ENCODE data around the gene SLC35A1.

The SLC35A1 gene

GRCh38 chr6:87436435-87436834 is 36.3 kb upstream of the SLC35A1 start:
- Histone ChIP-seq H3K36me3 (ENCODE audit: low read depth) (no peaks in the 10 kb centered on the region), H3K4me3 (ENCODE audit: severe bottlenecking) (no peak overlapping the region), H3K9me3 (ENCODE audit: severe bottlenecking) (no peaks in the 10 kb centered on the region), H3K27ac (ENCODE audit: poor library complexity, severe bottlenecking) (no peak overlapping the region), H3K27me3 (ENCODE audit: insufficient read depth, poor library complexity, severe bottlenecking) (no peaks in the 10 kb centered on the region), H3K4me1 (ENCODE audit: insufficient read depth, poor library complexity, severe bottlenecking) (no peaks in the 10 kb centered on the region)
- no peak for DNase-seq (ENCODE audit: low spot score)
- peak; percentile 73 for ATAC-seq (ENCODE audit: low read depth)
- no peak for TF ChIP-seq CTCF (IDR thresholded peaks at IDR 0.05; ENCODE audit: poor library complexity, severe bottlenecking)

- TF ChIP-seq CTCF (IDR thresholded peaks at IDR 0.05; ENCODE audit: poor library complexity, severe bottlenecking) = no peak
- Histone ChIP-seq H3K9me3 (ENCODE audit: severe bottlenecking) (no peaks in the 10 kb centered on the region), H3K27ac (ENCODE audit: poor library complexity, severe bottlenecking) (no peak overlapping the region), H3K27me3 (ENCODE audit: insufficient read depth, poor library complexity, severe bottlenecking) (no peaks in the 10 kb centered on the region), H3K4me3 (ENCODE audit: severe bottlenecking) (no peak overlapping the region), H3K4me1 (ENCODE audit: insufficient read depth, poor library complexity, severe bottlenecking) (no peaks in the 10 kb centered on the region), H3K36me3 (ENCODE audit: low read depth) (no peaks in the 10 kb centered on the region)
- DNase-seq (ENCODE audit: low spot score) (no peak), ATAC-seq (ENCODE audit: low read depth) (no peak)
Observed at GRCh38 chr6:87441711-87442110, 31.1 kb upstream of the SLC35A1 start.

GRCh38 chr6:87444362-87444761 is 28.4 kb upstream of the SLC35A1 start:
- Histone ChIP-seq H3K4me3 (ENCODE audit: severe bottlenecking) (no peak overlapping the region), H3K27me3 (ENCODE audit: insufficient read depth, poor library complexity, severe bottlenecking) (no peaks in the 10 kb centered on the region), H3K4me1 (ENCODE audit: insufficient read depth, poor library complexity, severe bottlenecking) (no peaks in the 10 kb centered on the region), H3K9me3 (ENCODE audit: severe bottlenecking) (no peaks in the 10 kb centered on the region), H3K27ac (ENCODE audit: poor library complexity, severe bottlenecking) (no peak overlapping the region), H3K36me3 (ENCODE audit: low read depth) (no peaks in the 10 kb centered on the region)
- DNase-seq (ENCODE audit: low spot score) (no peak), ATAC-seq (ENCODE audit: low read depth) (no peak)
- TF ChIP-seq CTCF (IDR thresholded peaks at IDR 0.05; ENCODE audit: poor library complexity, severe bottlenecking) = no peak

GRCh38 chr6:87465051-87465450 is 7.7 kb upstream of the SLC35A1 start:
- Histone ChIP-seq H3K4me3 (ENCODE audit: severe bottlenecking) (no peak overlapping the region), H3K27ac (ENCODE audit: poor library complexity, severe bottlenecking) (no peak overlapping the region), H3K4me1 (ENCODE audit: insufficient read depth, poor library complexity, severe bottlenecking) (no peaks in the 10 kb centered on the region), H3K36me3 (ENCODE audit: low read depth) (no peaks in the 10 kb centered on the region), H3K9me3 (ENCODE audit: severe bottlenecking) (no peaks in the 10 kb centered on the region), H3K27me3 (ENCODE audit: insufficient read depth, poor library complexity, severe bottlenecking) (no peaks in the 10 kb centered on the region)
- no peak for DNase-seq (ENCODE audit: low spot score)
- ATAC-seq (ENCODE audit: low read depth) = no peak
- TF ChIP-seq CTCF (IDR thresholded peaks at IDR 0.05; ENCODE audit: poor library complexity, severe bottlenecking) = no peak

GRCh38 chr6:87473419-87473903 is 687 bp downstream of the SLC35A1 start:
- DNase-seq (ENCODE audit: low spot score) (no peak), ATAC-seq (ENCODE audit: low read depth) (peak; percentile 37)
- Histone ChIP-seq H3K9me3 (ENCODE audit: severe bottlenecking) (no peaks in the 10 kb centered on the region), H3K36me3 (ENCODE audit: low read depth) (peaks cover 11% of the 10 kb centered on the region), H3K27me3 (ENCODE audit: insufficient read depth, poor library complexity, severe bottlenecking) (no peaks in the 10 kb centered on the region), H3K27ac (ENCODE audit: poor library complexity, severe bottlenecking) (peak overlapping the region; percentile 46), H3K4me3 (ENCODE audit: severe bottlenecking) (peak overlapping the region; percentile 74), H3K4me1 (ENCODE audit: insufficient read depth, poor library complexity, severe bottlenecking) (peaks cover 12% of the 10 kb centered on the region)
- TF ChIP-seq CTCF (IDR thresholded peaks at IDR 0.05; ENCODE audit: poor library complexity, severe bottlenecking) = no peak

All from RWPE2 (cell line).